IPS-18a (cell line): Measurements from ENCODE around the gene C6orf132.
A peak's percentile ranks its signal among the peaks of the same experiment; 100 is the strongest.

Experiments used
- H3K27ac ChIP-seq: one replicate; pipeline ENCODE4 v1.5.1; 2013; ENCODE audit warnings: low read length
- H3K27me3 ChIP-seq: one replicate; pipeline ENCODE4 v1.6.1; 2013; ENCODE audit warnings: mild to moderate bottlenecking, low read length; ENCODE audit not compliant: control insufficient read depth, insufficient read depth
- H3K36me3 ChIP-seq: one replicate; pipeline ENCODE4 v1.6.1; 2013; ENCODE audit warnings: low read depth, low read length; ENCODE audit not compliant: control insufficient read depth
- H3K4me1 ChIP-seq: one replicate; pipeline ENCODE4 v1.6.1; 2013; ENCODE audit warnings: low read depth, low read length; ENCODE audit not compliant: control insufficient read depth
- H3K4me3 ChIP-seq: one replicate; pipeline ENCODE4 v1.5.1; 2013; ENCODE audit warnings: low read length
- H3K9ac ChIP-seq: one replicate; pipeline ENCODE4 v1.6.1; 2013; ENCODE audit warnings: mild to moderate bottlenecking, low read length, moderate library complexity
- H3K9me3 ChIP-seq: one replicate; pipeline ENCODE4 v1.6.1; 2013; ENCODE audit warnings: low read depth, low read length; ENCODE audit not compliant: control insufficient read depth

The C6orf132 gene

GRCh38 chr6:42142118-42142835, at the start of gene C6orf132:
C6orf132 (minus strand) TSS chr6:42142620; CDS start chr6:42142444, 176 bp downstream.
- peak within 1 kb of the TSS; percentile 71 for H3K4me3 ChIP-seq

GRCh38 chr6:42190554-42191183, 48.2 kb upstream of the C6orf132 start:
- no peak overlapping the region for H3K27ac ChIP-seq
- no peak overlapping the region for H3K4me3 ChIP-seq
- H3K4me1 ChIP-seq: peaks cover 12% of the 10 kb centered on the region

More at GRCh38 chr6:42142118-42142835, at the start of gene C6orf132:
- Histone ChIP-seq H3K4me1 (peaks cover 34% of the 10 kb centered on the region), H3K36me3 (no peaks in the 10 kb centered on the region), H3K27ac (no peak within 1 kb of the TSS), H3K9ac (peak within 1 kb of the TSS; percentile 86), H3K27me3 (no peaks in the 10 kb centered on the region), H3K9me3 (no peaks in the 10 kb centered on the region)

GRCh38 chr6:42188406-42188805, 46.0 kb upstream of the C6orf132 start:
- H3K9me3 ChIP-seq: no peaks in the 10 kb centered on the region
- H3K27ac ChIP-seq: no peak overlapping the region
- no peak overlapping the region for H3K4me3 ChIP-seq
- H3K4me1 ChIP-seq: peaks cover 5% of the 10 kb centered on the region
- no peak overlapping the region for H3K9ac ChIP-seq
- H3K36me3 ChIP-seq: no peaks in the 10 kb centered on the region
- peaks cover under 1% of the 10 kb centered on the region for H3K27me3 ChIP-seq

More at GRCh38 chr6:42190554-42191183, 48.2 kb upstream of the C6orf132 start:
- H3K9me3 ChIP-seq: no peaks in the 10 kb centered on the region
- H3K36me3 ChIP-seq: no peaks in the 10 kb centered on the region
- H3K27me3 ChIP-seq: peaks cover 11% of the 10 kb centered on the region
- H3K9ac ChIP-seq: no peak overlapping the region

GRCh38 chr6:42185597-42185996, 43.2 kb upstream of the C6orf132 start:
- Histone ChIP-seq H3K36me3 (no peaks in the 10 kb centered on the region), H3K27me3 (no peaks in the 10 kb centered on the region), H3K9ac (no peak overlapping the region), H3K4me1 (no peaks in the 10 kb centered on the region), H3K4me3 (no peak overlapping the region), H3K27ac (no peak overlapping the region), H3K9me3 (no peaks in the 10 kb centered on the region)

GRCh38 chr6:42184475-42184874, 42.1 kb upstream of the C6orf132 start:
- H3K4me1 ChIP-seq: no peaks in the 10 kb centered on the region
- no peaks in the 10 kb centered on the region for H3K36me3 ChIP-seq
- H3K27me3 ChIP-seq: no peaks in the 10 kb centered on the region
- no peak overlapping the region for H3K27ac ChIP-seq
- no peaks in the 10 kb centered on the region for H3K9me3 ChIP-seq
- no peak overlapping the region for H3K4me3 ChIP-seq
- H3K9ac ChIP-seq: no peak overlapping the region

- no peak overlapping the region for H3K9ac ChIP-seq
- no peaks in the 10 kb centered on the region for H3K9me3 ChIP-seq
- peaks cover 7% of the 10 kb centered on the region for H3K4me1 ChIP-seq
- no peak overlapping the region for H3K27ac ChIP-seq
- no peak overlapping the region for H3K4me3 ChIP-seq
- H3K27me3 ChIP-seq: no peaks in the 10 kb centered on the region
- H3K36me3 ChIP-seq: no peaks in the 10 kb centered on the region
These were observed 39.7 kb upstream of the C6orf132 start for GRCh38 chr6:42182101-42182500.

GRCh38 chr6:42179945-42180313, 37.5 kb upstream of the C6orf132 start:
- no peak overlapping the region for H3K4me3 ChIP-seq
- H3K36me3 ChIP-seq: no peaks in the 10 kb centered on the region
- peaks cover 16% of the 10 kb centered on the region for H3K4me1 ChIP-seq
- no peak overlapping the region for H3K9ac ChIP-seq
- H3K9me3 ChIP-seq: no peaks in the 10 kb centered on the region
- H3K27me3 ChIP-seq: no peaks in the 10 kb centered on the region
- H3K27ac ChIP-seq: no peak overlapping the region

GRCh38 chr6:42179261-42179944, 37.0 kb upstream of the C6orf132 start:
- no peak overlapping the region for H3K4me3 ChIP-seq
- H3K27me3 ChIP-seq: no peaks in the 10 kb centered on the region
- no peak overlapping the region for H3K27ac ChIP-seq
- no peaks in the 10 kb centered on the region for H3K36me3 ChIP-seq
- H3K9ac ChIP-seq: no peak overlapping the region
- H3K4me1 ChIP-seq: peaks cover 16% of the 10 kb centered on the region
- no peaks in the 10 kb centered on the region for H3K9me3 ChIP-seq

GRCh38 chr6:42177514-42178364, 35.3 kb upstream of the C6orf132 start:
- no peaks in the 10 kb centered on the region for H3K9me3 ChIP-seq
- H3K4me1 ChIP-seq: peaks cover 16% of the 10 kb centered on the region
- H3K27ac ChIP-seq: no peak overlapping the region
- no peaks in the 10 kb centered on the region for H3K36me3 ChIP-seq
- peak overlapping the region; percentile 53 for H3K4me3 ChIP-seq
- H3K27me3 ChIP-seq: no peaks in the 10 kb centered on the region
- H3K9ac ChIP-seq: peak overlapping the region; percentile 33

GRCh38 chr6:42176981-42177380, 34.6 kb upstream of the C6orf132 start:
- Histone ChIP-seq H3K4me1 (peaks cover 16% of the 10 kb centered on the region), H3K9ac (peak overlapping the region; percentile 33), H3K27ac (no peak overlapping the region), H3K36me3 (no peaks in the 10 kb centered on the region), H3K9me3 (no peaks in the 10 kb centered on the region), H3K4me3 (peak overlapping the region; percentile 53), H3K27me3 (no peaks in the 10 kb centered on the region)

GRCh38 chr6:42175860-42176259, 33.4 kb upstream of the C6orf132 start:
- no peak overlapping the region for H3K9ac ChIP-seq
- no peaks in the 10 kb centered on the region for H3K9me3 ChIP-seq
- no peaks in the 10 kb centered on the region for H3K36me3 ChIP-seq
- H3K4me1 ChIP-seq: peaks cover 16% of the 10 kb centered on the region
- H3K27me3 ChIP-seq: no peaks in the 10 kb centered on the region
- H3K27ac ChIP-seq: no peak overlapping the region
- no peak overlapping the region for H3K4me3 ChIP-seq
